GM18907 (cell line): ENCODE data around the gene EXOC6B.
A peak's percentile ranks its signal among the peaks of the same experiment; 100 is the strongest.

Experiments used
- ATAC-seq: cut with Tn5 transposase; IDR thresholded peaks from one replicate; pipeline ENCODE4 v1.9.1; 2021; ENCODE audit warnings: mild to moderate bottlenecking, moderate library complexity; ENCODE audit not compliant: unreplicated experiment

The EXOC6B gene

DNA sequence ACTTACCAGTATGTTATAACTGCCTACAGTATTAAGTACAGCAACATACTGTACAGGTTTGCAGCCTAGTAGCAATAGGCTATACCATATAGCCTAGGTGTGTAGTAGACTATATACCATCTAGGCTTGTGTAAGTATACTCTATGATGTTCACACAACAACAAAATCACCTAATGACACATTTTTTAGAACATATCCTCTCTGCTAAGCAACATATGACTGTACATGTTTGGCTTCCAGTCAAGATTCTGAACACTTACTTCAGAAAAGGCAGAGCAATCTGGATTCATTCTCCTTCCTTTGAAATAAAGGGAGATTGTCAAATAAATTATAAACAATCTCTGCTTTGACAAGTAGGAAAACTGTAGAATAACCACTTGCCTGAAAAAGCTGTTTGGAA, 81.8 kb downstream of the EXOC6B start:
- no peak for ATAC-seq

DNA sequence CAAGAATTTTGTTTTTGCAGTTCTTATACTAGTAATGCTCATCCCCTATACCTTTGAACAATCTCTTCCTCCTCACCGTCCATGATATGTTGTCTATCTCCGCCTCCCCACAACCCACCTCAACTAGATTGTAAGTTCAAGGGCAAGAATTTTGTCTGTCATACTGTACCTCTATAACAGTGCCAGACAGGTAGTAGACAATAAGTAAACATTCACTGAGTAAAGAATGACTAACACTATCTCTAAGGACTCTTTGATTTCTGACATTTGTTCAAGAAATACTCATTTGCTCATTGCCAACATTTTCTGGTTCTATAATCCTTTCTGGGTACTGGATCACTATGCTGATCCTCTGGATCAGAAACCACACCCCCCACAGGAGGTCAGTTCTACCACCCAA, 82.4 kb downstream of the EXOC6B start:
- no peak for ATAC-seq

DNA sequence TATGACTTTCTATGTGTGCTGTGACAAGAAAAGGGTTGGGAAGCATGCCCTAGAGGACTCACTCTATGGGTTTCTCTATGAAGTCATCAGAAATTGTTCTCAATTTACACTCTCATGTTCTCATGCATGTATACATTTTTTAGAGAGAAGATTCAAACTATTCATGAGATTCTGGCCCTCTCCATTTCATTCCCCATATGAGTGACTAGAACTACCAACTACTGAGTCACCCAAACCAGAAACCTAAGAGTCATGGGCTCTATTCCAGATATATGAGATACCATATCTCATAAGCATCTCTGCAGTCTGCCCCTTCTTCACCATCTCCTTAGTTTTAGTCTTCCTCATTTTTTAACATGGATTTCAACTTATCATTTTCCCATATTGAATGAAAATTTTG, 87.7 kb downstream of the EXOC6B start:
- ATAC-seq, result no peak

DNA sequence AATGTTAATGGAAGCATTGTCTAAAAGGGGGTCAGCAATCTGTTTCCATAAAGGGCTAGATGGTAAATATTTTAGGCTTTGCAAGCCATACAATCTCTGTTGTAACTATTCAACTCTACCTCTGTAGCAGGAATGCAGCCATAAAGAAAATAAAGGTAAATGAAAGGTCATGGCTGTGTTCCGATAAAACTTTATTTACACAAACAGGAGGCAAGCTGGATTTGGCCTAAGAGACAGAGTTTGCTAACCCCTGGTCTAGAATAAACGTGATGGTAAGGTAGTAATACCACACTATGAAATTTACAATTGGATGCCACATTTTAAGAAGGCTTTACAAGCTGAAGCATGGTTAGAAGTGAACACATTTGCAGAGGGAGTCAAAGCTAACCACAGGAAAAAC, 91.4 kb downstream of the EXOC6B start:
- ATAC-seq, result no peak

DNA sequence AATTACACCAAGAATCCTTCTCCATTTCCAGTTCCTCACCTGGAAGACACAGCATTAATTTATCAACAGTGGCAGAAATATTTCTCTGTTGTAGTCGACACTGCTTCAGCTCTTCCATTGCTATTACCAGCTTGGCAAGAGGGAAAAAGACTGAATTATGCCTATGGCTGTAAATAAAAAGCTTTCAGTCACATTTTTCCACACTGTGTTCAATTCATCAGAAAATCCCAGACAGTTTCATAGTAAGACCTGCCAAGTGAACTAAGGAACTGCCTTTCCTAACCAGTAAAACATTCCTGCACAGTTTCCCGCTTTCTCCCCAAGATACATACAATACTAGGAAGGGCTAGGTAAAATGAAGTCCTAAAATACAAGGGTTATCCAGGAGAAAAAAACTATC, 94.7 kb downstream of the EXOC6B start:
- ATAC-seq, result no peak

DNA sequence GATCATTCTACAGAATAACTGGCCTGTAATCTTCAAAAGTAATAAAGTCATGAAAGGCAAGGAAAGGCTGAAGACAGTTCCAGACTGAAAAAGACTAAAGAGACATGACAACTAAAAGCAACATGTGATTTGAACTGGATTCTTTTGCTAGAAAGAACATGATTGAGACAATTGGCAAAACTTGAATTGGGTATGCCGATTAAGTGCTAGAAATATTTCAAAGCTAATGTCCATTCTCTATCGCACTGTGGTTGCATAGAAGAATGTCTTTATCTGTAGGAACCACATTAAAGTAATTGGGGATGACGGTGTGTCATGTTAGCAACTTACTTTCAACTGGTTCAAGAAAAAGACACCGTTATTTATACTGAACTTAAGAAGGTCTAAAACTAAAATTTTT, 98.5 kb downstream of the EXOC6B start:
- ATAC-seq, result no peak

DNA sequence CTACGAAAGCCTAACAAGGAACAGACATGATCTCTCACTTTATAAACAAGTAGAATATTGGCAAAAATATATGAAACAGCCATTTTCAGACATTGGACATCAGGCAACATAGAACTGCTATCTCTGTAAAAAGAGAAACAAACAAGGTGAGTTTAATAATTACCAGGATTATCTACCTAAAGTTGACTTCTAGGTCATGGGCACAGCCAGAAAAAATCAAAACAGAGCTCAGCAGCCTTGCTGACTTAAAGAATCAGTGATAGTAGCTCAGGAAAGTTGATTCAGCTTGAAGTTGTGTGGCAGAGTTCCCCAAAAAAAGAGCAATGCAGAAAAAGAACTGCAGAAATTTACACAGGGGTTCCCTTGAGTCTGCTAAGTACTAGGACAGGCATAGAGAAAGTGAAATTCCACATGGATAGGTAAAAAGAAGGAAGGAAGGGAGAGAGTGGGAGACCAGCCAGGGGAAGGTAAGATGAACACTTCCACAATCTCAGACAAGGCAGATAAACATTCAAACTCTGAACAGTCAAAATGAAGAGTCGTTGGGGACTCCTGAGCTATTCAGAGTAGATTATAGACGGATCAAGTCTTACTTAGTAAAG, 102.0 kb downstream of the EXOC6B start:
- no peak for ATAC-seq

DNA sequence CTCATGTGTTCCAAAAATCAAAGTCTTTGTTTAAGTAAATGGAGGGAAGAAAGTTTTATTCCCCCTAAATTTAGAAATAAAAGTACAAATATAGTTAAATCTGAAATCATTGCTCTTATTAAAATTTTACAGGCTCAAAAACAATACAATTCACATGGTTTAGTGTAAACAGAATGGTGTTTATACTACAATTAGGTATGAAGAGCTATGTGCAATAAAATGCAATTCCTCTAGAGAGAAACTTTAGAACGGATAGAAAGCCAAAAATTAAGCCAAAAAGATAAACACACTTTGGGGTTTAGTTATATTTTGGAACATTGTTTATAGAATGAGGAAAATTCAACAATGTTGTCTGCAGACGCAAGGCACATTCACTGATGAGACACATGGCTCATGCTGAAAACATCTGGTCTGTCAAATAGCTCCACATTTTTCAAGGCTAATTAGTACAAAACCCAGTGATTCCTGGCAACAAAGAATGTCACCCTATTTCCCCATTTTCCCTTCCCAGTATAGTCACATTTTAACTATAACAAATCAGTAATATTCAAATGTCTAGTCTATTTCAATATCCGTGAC, 103.3 kb downstream of the EXOC6B start:
- ATAC-seq, result no peak

DNA sequence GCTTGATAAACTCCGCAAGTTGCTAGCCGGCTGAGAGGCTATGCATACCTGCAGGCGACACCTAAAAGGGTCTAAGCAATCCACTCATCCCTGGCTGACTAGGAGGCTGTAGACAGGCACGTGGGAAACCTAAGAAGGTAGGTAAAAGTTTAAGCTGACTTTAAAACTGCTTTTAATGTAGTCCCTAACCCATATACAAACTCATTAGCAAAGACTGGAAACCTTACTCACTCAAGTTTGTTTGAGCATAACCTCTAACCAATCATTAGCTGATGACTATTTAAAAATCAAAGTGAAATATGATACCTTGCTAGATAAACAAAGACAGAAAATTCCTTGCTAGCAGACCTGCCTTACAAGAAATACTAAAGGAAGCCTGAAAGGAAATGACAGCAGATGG, 106.4 kb downstream of the EXOC6B start:
- no peak for ATAC-seq

DNA sequence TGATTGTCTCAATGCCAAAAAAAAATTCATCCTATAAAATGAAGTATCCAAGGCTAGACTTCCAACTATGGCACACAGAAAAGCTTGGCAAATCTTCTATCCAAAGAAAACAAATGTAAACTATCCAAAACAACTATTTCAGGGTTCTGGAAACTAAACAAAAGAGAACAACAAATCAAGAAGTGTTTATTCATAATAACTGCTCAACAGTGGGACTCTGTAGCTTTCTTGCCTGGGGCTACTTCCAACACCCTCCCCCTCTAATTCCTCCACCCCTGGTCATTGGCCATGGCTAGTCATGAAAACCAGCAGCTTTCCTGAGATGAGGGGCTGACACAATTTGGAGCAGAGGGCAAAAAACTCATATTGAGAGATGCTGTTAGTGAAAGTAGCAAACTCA, 107.0 kb downstream of the EXOC6B start:
- ATAC-seq, result no peak

DNA sequence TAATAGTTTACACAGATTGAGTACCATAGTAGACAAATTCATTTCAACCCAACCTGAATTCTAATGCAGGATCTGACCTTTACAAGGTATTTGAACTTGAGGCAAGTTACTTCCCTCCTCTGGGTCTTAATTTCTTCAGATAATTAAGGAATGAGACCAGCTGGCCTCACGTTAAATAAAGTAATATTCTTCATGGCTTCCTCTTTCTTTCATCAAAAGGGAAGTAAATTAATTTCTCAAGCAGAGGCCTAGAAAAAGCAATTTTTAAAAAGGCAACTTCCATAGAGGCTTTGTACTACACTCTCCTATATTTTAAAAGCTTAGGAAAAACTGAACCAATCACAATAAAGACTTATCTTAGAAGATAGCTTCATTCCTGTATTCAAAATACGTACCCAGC, 109.2 kb downstream of the EXOC6B start:
- no peak for ATAC-seq

DNA sequence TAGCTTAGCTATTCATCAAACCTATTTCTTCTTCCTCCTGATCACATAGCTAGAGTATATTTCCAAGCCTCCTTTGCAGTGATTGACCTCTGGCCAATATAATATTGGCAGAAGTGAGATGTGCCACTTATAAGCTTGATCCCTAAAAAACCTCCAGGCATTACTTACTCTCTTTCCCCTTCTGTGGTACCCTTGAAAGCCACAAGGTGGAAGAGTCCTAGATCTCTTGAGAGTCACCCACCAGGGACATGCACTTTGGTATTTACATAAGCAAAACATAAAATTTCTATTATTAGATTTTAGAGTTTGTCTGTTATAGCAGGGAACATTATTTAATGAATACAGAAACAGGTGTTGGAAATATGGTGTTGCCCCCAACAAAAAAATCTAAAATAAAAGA, 112.0 kb downstream of the EXOC6B start:
- ATAC-seq, result no peak

DNA sequence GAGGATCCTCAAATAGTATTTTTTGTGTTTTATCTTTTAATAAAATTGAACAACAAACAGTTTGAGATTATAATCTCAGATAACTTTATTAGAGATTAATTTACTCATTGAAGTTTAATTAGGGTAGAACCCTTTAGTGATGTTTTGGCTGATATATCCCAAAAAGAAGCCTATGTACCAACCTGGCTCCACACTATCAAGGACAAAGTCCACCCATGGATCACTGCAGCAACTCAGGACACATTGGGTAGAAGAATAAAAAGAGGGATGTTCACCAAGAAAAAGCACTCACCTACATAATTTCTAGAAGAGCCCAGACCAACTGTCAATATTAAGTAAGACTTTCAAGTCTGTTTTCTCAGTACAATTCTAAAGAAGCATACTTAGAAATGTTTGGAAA, 112.9 kb downstream of the EXOC6B start:
- ATAC-seq, result no peak

DNA sequence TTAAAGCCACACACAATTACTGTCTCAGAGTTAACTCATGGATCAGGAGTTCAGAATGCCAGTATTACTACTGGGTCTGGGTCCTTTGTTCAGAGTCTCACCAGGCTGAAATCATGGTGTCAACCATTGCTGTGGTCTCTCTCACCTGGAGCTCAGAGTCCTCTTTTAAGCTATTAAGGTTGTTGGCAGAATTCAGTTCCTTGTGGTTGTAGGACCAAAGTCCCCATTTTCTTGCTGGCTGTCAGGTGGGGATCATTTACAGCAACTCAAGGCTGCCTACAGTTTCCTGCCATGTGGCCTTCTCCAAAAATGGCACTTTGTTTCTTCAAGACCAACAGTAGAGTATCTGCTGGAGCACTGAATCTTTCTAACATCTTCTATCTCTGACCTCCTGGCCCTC, 113.5 kb downstream of the EXOC6B start:
- ATAC-seq, result no peak

DNA sequence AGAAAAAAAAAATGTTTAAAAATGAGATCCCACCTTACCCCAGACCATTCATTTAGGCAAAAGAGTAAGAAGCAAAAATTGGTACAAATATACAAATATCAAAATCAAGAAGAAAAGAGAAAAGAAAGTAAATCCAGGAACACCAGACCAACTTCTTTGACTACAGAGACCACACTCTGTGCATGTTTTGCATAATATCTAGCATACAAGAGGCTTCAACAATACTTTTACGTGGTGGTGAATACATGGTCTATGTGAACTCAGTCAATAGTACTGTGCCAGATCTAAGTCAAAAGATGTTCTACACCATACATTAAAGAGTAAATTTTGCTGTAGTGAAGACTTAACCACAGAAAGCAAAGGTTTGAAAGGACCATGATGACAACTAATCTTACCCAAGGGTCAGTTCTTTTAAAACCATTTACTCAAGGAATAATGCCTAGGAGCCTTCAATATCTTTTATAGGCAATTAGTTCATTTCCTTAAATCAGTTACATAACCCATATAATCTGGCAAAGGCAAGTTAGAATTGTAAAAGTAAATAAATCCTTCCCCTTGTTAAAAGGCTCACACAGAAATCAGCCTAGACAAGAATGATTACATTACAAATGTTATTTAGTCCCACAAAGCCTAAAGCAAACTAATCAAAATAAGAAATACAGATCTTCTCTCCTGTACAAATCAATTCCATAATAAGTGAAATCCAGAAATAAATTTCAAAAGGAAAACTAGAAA, 115.2 kb downstream of the EXOC6B start:
- peak; percentile 65 for ATAC-seq

DNA sequence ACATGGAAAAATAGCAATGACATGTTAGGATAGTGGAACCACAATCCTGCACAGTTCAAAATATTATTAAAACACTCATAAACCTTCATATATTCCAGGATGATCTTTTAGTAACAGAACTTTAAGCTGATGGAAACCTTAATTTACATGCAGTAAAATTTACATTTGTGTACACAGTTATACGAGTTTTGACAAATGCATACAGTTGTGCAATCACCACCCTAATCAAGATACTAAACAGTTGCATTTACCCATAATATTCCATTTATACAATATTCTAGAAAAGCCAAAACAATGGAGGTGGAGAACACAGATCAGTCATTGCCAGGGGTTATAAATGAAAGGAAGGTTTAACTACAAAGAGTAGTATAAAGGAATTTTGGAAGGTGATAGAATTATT, 117.6 kb downstream of the EXOC6B start:
- no peak for ATAC-seq

DNA sequence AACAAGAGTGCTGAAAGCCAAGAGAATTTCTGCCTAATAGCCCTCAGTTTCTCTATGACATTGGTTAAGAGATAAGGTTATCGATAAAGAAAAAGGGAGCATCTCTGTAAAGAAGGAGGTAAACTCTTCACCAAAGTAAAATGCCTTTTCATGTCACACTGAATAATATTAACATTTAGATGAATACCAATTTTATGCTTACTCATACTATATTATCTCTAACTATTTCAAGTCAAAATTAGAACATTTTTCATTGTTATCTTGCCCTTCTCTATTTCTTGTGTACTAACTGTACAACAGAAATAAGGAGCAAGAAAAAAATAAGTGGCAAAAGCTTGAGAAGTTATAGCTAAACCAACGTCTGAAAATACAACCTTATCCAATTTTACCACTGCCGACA, 127.5 kb downstream of the EXOC6B start:
- no peak for ATAC-seq

DNA sequence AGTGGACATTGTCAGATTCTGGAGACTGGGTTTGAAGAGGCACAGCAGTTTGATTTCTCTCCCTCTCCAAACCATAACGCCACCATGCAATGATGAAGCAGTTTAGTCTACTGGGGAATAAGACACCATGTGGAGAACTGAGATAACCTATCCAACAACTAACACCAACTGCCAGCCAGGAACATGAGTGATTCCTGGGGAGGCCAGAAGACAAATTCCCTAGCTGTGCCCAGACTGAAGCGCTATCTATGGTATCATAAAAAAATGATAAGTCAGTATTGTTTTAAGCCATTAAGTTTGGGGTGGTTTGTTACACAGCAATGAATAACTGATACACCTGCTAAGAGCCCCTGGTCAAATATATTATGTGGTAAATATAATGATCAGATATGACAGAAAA, 129.3 kb downstream of the EXOC6B start:
- no peak for ATAC-seq

DNA sequence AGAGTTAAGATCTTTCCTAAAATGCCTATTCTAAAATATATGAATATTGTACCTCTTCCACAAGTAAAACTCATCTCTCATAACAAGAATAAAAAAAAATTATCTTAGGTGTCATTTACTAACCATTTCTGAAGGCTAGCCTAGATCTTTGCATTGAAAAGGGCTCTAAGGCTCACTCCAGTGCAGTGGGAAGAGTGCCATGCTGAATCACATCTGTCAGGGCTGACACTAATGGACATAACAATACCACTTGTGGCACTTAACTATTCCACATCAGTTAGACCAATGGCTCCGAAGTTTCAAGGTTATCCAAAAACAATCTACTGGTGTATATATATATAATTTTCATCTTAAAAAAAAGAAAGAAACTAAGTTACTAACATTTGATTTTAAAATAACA, 130.2 kb downstream of the EXOC6B start:
- ATAC-seq, result no peak

DNA sequence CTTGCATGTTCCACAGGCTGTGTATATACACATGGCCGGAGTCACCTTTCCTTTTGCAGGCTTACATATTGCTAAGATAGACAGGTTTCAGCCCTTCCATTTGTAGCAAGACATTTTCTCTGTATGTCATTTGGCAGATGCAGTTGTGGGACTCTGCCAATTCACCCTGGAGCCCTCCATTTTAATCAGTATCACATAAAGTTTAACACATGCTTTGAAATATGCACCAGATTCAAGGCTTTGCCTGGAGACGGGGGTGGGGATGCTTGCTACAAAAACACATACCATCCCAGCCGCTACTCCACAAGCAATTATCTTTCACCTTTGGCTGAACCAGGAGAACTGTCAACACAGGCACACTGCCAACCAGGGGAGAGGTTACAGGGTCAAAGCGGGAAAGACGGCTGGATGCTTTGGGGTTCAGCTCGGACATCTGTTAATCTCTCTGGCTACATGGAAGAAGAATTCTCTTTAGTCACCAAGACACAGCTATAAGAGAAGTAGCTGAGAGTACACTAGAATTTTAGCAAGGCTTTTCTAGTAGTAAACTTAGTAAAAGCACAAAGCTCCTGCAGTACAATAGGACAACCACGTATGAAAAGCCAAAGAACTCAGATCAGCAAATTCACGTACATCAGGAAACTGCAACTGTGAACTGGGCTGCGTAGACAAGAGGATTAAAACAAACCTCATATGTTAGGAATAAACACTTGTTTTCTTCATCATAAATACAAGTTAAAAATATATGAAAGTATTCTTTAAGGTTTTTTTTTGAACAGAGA, 130.9 kb downstream of the EXOC6B start:
- no peak for ATAC-seq

DNA sequence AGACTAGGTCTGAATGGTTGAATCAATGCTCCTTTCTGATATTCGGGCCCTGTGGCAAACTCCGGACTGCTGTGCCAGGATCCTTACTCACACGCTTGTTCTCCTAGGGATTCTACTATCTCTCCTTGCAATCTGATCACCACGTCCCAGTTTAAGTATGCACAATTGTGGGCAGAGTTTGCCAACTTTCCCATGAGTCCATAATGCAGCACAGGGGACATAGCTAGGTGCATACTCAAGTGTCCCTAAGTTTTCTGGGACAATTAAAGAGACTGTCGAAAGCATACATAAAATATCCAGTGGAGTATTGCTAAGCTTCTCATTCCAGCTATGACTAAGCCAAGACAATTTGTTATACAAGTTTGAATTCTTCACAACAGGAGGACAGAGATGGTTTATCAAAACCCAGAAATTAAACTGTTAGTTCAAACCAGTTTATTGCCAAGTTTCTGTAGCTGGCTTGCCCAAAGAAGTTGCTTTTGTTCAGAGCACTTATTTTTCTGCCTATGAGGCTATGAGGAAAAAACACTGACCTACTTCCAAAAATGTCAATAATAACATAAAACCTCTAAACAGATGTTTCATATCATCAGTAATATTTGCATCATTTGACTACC, 136.1 kb downstream of the EXOC6B start:
- ATAC-seq, result no peak
